Cardiac septum (tissue), 1 donor: ENCODE results near the gene ANAPC4. TPM values are rescaled to one million over a fixed set of nuclear protein-coding genes. Genes with fewer than 3 reads are reported as not detected.

Source experiments
- DNase-seq: peaks from one replicate; pipeline ENCODE4 v3.0.0-alpha.2; 2020; ENCODE audit warnings: low spot score
- intact Hi-C: fragments of 100-400 bp; cut with DNase I; formaldehyde crosslinking; loops from one replicate; pipeline ENCODE4 v1.14.0; 2022
- total RNA-seq: library from RNA; stranded (reverse); fragmentation: NEBNext Ultra II Directional; extraction: Animal tissue kit (Norgen Biotek cat#: 25700); gene quantifications from one replicate; pipeline ENCODE4 v1.2.1, GENCODE V29; 2021
- donor health status: DM: no; HTN: no; CAD: no.

The ANAPC4 gene
- total RNA-seq, 1 donor from 2014 or later = 14.2 TPM

GRCh38 chr4:25457053-25457715 is 80.1 kb downstream of the ANAPC4 start:
- no peak for DNase-seq
- intact Hi-C loops = no loop called here

GRCh38 chr4:25466966-25467697 is 90.1 kb downstream of the ANAPC4 start:
- DNase-seq = no peak
- intact Hi-C loops = no loop called here

GRCh38 chr4:25467843-25468242 is 90.8 kb downstream of the ANAPC4 start:
- no peak for DNase-seq
- intact Hi-C loops = no loop called here

Other genes with a start within 250 kb of the ANAPC4 start
- gene SEPSECS, start 216.8 kb upstream of the ANAPC4 start, total RNA-seq = 6.6 TPM
- 3.4 TPM for gene PI4K2B, start 143.2 kb upstream of the ANAPC4 start, total RNA-seq
- gene ZCCHC4, start 64.5 kb upstream of the ANAPC4 start, total RNA-seq = 8.0 TPM